Stimulated activated CD8-positive, alpha-beta memory T cell treated with anti-CD3 and anti-CD28 coated beads, Interleukin-4, amount 100 ng/mL, for 48 hours (primary cell): ENCODE measurements around the gene TXNDC15.

Source experiments
- DNase-seq: peaks from one replicate; pipeline ENCODE4 v3.0.0-alpha.2; 2020

TXNDC15 gene

DNA sequence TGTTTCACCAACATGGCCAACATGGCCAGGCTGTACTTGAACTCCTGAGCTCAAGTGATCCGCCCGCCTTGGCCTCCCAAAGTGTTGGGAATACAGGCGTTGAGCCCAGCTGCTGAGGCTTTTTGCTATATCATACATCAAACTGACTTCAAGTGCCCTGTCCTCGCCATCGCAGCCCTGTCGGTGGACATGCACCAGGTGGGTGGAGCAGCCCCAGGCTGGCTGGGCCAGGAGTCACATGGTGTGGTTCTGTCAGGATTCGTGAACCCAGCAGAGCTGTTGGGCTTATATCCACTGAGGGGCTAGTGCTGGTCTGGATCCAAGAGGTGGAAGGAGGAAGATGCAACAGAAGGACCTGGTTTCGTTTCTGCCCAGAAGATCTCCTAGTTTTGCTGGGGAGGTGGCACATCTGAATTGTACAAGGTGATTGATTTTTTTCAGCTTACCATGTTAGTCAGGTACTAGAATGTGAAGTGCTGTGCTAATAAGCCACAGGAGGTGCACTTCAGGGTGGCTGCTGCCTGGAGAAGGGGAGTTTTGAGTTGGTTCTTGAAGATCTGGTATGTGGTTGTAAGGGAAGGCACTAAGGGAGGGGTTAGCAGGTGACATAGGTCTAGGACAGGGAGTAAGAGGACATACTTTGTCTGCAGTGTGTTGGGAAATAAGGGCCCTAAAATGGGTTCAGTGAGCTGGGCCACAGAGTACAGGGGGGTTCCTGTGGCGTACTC lies 46.8 kb downstream of the TXNDC15 start:
- no peak for DNase-seq

GRCh38 chr5:134932508-134932907 lies 58.3 kb downstream of the TXNDC15 start:
- no peak for DNase-seq

DNA sequence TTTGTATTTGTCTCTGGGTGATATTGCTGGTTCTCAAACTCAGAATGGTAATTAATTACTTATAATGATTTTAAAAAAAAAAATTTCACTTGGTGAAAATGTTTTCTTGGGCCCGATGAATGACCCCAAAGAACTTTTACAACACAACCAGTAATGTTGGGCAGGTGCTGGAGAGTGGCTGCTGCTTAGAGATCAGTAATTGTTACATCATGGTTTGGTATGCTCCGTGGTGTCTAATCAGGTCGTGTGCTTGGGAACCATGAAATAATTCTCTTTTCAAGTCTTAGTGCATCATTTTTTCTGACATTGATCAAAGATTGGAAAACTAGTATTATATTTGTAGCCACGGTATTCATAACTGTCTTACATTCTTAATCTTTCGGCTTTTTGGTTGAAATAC lies 60.0 kb downstream of the TXNDC15 start:
- no peak for DNase-seq

- DNase-seq, result no peak
Observed at GRCh38 chr5:134935711-134936602, 61.8 kb downstream of the TXNDC15 start.

DNA sequence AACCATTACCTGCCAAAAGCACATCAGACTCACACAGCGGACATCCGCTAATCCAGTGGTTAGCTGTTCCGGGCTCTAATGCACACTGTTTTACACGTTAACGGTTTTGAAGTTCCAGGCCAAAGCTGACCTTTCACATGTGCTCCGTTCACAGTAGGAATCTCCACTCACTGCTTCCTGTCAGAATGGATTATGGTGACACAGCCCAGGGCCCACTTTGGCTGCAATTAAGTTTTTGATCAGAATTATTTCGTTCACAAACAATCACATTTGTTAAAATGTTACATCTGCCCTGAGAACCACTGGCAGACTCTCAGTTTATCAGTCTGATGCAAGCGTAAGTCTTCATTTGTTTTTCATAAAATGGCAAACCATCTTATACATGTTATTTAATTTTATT lies 63.4 kb downstream of the TXNDC15 start:
- DNase-seq, result no peak

DNA sequence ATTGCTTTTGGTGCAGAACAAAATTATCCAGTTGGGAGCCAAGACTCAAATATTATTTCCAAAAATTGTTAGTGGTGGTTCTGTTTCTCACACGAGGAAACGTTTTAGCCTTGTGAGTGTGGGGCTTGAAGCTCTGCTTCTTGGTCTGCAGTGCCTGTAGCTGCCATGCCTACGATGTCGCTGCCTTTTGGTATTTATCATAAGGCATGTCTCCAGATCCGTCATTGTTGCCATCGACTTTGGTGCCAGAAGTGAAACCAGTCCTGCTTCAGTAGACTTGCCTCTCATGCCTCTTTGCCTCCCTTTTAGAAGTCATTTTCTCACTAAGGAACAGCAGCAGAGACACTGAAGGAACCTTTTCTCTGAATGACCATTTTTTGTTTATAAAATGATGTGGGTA lies 63.9 kb downstream of the TXNDC15 start:
- DNase-seq, result no peak

GRCh38 chr5:134939500-134939899 lies 65.3 kb downstream of the TXNDC15 start:
- no peak for DNase-seq

- DNase-seq, result no peak
Observed at GRCh38 chr5:134943547-134943946, 69.4 kb downstream of the TXNDC15 start.

DNA sequence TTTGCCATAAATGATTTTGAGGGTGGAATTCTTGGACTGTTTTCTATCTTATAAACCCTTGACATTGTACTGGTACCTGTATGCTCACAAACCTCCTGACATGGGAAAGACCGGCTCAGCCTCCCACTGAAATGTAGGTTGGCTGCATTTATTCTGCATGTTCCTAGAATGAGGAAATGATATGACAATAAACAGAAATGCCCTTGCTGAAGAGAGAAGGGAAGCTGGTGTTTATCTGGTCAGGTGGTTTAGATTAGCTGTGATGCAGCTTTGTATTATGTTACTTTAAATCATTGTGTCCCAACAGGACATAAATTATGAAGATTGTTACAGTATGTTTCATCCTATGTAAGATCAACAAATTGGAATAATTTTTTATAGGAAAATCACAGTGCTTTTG lies 70.5 kb downstream of the TXNDC15 start:
- no peak for DNase-seq

DNA sequence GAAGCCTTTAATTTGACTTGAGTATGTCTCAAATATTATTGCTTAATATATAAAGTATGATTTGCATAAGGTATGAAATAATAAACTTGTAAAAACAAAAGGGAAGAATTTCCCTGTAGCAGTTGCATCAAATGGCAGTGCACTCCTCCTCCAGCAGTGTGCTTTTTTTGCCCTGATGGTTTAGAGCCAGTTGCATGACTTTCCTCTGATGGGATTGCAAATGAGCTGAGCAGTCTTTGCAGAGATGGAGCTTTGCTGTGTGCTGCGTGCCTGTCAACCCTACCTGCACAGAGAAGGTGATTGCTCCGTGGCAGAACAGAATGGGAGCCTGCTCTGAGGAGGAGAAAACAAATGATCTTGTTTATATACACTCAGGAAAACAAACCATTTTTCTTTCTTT lies 70.9 kb downstream of the TXNDC15 start:
- DNase-seq, result no peak

GRCh38 chr5:134948911-134949310 lies 74.7 kb downstream of the TXNDC15 start:
- DNase-seq, result no peak

DNA sequence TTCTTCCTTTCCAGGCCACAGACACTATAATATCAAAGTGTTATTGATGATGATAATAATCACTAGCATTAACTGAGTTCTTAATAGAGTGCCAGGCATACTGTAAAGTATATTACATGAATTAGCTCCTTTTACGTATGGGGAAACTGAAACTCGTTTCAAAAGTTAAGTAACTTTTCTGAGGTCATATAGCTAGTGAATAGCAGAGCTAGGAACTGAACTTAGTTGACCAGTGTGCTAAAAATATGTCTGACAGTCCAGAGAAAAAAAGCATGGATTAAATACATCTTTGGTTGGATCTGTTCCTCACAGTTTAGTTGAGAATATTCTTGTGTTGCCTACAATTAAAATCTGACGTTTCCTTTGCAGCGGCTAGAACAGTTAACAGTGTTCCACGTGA lies 75.1 kb downstream of the TXNDC15 start:
- DNase-seq, result no peak
